Measurements from ENCODE around the gene PDE7B. TPM values are rescaled to one million over a fixed set of nuclear protein-coding genes. Genes with fewer than 3 reads are reported as not detected.

Gene PDE7B
- total and polyA plus RNA-seq, 2 of the 4 experiments (the other 2 are of a cell fraction): 7.8 to 12.4 TPM

- ATAC-seq (ENCODE audit: low read depth) (no peak), DNase-seq (no peak)
- Histone ChIP-seq H4K8ac (ENCODE audit: low read depth in 2 of 2, low read length in 2 of 2) (no peak overlapping the region), H4K20me1 (ENCODE audit: insufficient read depth, low read length) (no peaks in the 10 kb centered on the region), H3K36me3 (ENCODE audit: control insufficient read depth, insufficient read depth, low read length) (peaks cover 40% of the 10 kb centered on the region), H3K9me1 (ENCODE audit: insufficient read depth, low read length) (peaks cover 2% of the 10 kb centered on the region; the same call in 1 of the 2 replicates), H2AK5ac (ENCODE audit: low read depth, low read length) (no peak overlapping the region), H3K27ac (ENCODE audit: insufficient read depth, low read length) (no peak overlapping the region), H2BK120ac (ENCODE audit: low read depth, low read length) (no peak overlapping the region), H3K27me3 (ENCODE audit: control insufficient read depth, insufficient read depth, low read length) (no peaks in the 10 kb centered on the region), H3K79me1 (ENCODE audit: low read depth in 1 of 2, low read length in 2 of 2) (peaks cover 3 to 16% of the 10 kb centered on the region in 2 experiments; a peak in 1 of 4 replicates), H3K9me3 (ENCODE audit: control insufficient read depth, insufficient read depth, low read length) (no peaks in the 10 kb centered on the region), H3K4me1 (ENCODE audit: control insufficient read depth, insufficient read depth, low read length) (peaks cover 5% of the 10 kb centered on the region), H2BK20ac (ENCODE audit: low read depth, low read length) (no peak overlapping the region), H3K4me3 (ENCODE audit: insufficient read depth, low read depth, low read length) (no peak overlapping the region), H4K5ac (ENCODE audit: low read depth, low read length) (no peak overlapping the region), H3K4ac (ENCODE audit: low read depth, low read length) (no peak overlapping the region), H3K18ac (ENCODE audit: low read depth, low read length) (no peak overlapping the region), H2AFZ (replicated peaks; ENCODE audit: low read length, poor library complexity) (no peak overlapping the region), H3K14ac (replicated peaks; ENCODE audit: low read depth, low read length) (no peak overlapping the region), H2BK15ac (ENCODE audit: low read depth, low read length) (no peak overlapping the region), H3K56ac (ENCODE audit: extremely low read depth, insufficient read depth, low read length) (no peak overlapping the region), H2AK9ac (replicated peaks; ENCODE audit: low read depth, low read length, poor library complexity) (no peak overlapping the region), H4K91ac (ENCODE audit: insufficient read depth, low read depth, low read length) (no peak overlapping the region), H3K9ac (ENCODE audit: low read depth, low read length) (no peak overlapping the region), H3K23ac (ENCODE audit: low read depth, low read length) (no peak overlapping the region), H2BK5ac (ENCODE audit: low read depth, low read length, poor library complexity, severe bottlenecking) (no peak overlapping the region), H3K4me2 (ENCODE audit: low read depth, low read length) (no peak overlapping the region)
- TF ChIP-seq POLR2A (IDR thresholded peaks at IDR 0.05; ENCODE audit: low read depth, low read length) (no peak), NFE2L2 (IDR thresholded peaks at IDR 0.05; ENCODE audit: low read depth, low read length) (no peak), MAZ (IDR thresholded peaks at IDR 0.05; ENCODE audit: borderline replicate concordance, low read depth, low read length) (no peak), CEBPB (IDR thresholded peaks at IDR 0.05; ENCODE audit: low read depth, low read length) (no peak)
- dilution Hi-C loops (cut with HindIII; ENCODE audit: low sequenced_read_pairs, unreplicated experiment): no loop called here
- CTCF ChIA-PET: no interaction called here
- no TSS peak for BruUV-seq (replicated peaks)
- POLR2A ChIA-PET (ENCODE audit: unreplicated experiment): no interaction called here
- WGBS, 2 experiments (ENCODE audit: extremely low coverage in 2 of 2, insufficient read length in 1 of 2): 100% methylated on average over 2 of the region's 2 CpGs; no CpG with 5 or more reads in 1 of the 2 experiments
- in situ Hi-C loops (cut with MboI; ENCODE audit: low sequenced_read_pairs): no loop called here
- intact Hi-C loops (cut with micrococcal nuclease): no loop called here
Observed at GRCh38 chr6:136169394-136170148, 318.1 kb downstream of the PDE7B start.
